Left hindlimb (tissue), 1 donor: Measurements from ENCODE around the gene DUSP14.
"Not testable (repeated sequence)": the region's sequence is repeated elsewhere in the genome, so short reads cannot be mapped to it uniquely, and the experiment has no call there.

Experiments used
- DNase-seq: peaks from one replicate; pipeline ENCODE4 v3.0.0-alpha.2; 2018

DUSP14 gene

GRCh38 chr17:37485938-37486570, 3.6 kb upstream of the DUSP14 start:
- DNase-seq = no peak

- DNase-seq = no peak
Measured at GRCh38 chr17:37488009-37488604, 1.6 kb upstream of the DUSP14 start.

DNA sequence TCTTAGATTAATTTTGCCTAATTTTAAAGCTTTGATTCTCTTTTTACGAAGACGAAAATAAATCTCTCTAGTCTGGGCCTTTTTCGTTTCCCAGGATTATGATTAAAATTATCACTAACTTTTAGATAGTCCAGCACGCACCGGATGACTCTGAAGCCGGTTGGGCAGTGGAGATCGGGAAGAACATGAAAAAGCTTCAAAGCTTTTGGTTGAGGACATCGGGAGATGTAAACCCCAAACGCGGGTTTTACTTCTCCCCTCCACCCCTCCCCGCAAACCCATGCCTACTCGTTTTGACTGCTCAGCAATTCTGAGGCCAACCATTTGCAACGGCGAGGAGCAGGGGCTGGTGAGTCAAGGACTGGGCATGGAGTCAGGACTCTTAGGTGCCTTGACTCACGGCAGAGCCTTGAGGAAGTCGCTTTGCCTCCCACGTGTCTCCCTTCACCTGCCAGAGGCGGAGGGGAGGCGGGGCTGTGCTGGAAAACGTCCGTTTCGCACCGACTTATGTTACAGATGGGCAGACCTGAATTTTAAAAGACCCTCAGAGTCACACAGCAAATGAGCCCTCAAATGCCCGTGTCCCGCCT, 989 bp upstream of the DUSP14 start:
- peak; percentile 59 for DNase-seq

DNA sequence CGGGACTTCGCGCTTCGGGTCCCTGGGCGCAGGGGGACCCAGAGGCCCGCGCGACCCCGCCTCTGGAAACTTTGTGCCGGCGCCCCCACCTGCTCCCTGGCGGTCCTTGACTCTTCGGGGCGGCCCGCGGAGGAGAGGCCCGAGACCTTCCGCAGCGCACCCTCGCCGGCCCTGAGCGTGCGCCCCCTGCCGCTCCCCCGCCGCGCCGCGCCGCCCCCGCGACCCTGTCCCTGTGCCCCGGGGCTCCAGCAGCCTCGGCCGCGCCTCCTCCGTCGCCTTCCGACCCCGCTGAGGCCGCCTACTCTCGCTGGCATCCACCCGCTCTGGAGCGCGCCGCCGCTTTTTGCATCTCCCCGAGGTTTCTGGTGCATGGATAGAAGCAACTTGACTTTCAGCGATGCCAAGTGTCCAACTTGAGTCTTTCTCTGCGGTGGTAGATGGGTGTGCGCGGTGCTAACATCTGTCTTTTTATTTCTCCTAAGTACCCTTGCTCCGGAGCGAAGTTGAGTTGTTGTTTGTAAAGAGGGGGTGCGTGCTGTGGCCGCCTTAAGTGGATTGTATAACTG, 414 bp downstream of the DUSP14 start:
- peak; percentile 82 for DNase-seq

DNA sequence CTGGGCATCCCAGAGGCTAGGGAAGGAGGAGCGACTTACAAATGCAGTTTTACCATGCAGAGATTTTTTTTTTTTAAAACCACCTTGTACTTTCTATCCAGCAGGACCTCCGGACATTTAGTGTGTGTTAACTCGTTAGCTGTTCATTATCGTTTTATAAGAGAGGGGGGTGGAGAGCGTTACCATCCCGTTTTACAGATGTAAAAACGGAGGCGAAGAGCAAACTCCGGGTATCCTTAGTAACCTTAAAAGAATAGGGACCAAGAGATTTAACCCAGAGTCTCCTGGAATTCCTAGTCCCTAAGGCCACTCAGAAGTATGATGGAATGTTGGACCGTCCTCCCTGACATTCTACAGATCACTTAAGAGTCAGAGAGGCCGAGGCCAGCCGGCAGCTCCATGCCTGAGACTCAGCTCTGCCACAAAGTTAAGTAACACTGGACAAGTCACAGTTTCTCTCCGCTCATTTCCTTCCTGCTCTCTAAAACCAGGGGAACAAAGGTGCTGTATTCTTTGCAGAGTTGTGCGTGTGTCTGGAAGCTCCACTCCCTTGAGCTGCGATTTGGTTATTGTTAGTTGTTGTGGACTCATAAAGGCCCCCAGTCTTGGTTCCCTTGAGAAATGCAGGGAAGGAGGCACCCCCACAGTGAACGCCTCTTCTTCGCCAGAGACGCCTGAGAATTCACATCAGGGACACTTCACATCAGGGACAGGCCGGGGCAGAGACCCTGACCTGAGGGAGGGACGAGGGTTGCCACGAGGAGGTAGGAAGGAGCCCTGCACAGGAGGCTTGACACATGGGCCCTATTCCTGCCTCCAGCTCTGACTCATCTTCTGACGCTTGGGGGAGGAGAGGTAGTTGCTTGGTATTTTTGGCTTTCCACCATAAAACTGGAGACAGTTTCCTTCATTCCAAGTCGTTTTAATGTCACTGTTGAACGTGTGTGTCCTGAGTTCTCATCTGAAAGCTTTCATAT, 1.2 kb downstream of the DUSP14 start:
- DNase-seq = peak; percentile 63

DNA sequence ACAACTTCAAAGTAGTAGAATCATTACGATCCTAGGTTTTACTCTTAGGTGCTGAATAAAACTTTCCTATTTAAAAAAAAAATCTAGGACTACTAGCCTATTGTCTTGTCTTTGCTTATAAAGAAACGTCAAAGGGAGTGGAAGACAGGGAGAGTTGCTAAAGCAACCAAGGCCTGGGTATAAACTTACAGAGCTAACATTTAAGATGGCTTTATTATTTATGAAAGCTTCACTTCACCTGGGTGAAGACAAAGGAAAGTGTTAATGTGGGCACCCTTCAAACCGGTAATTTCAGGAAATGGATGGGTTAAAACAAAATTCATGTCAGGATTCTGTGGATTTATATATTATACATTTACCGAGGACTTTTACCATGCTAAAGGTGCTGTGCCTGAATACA, 2.5 kb downstream of the DUSP14 start:
- no peak for DNase-seq

- no peak for DNase-seq
Measured at GRCh38 chr17:37493249-37494027, 3.7 kb downstream of the DUSP14 start.

GRCh38 chr17:37494401-37494831, 4.7 kb downstream of the DUSP14 start:
- no peak for DNase-seq

DNA sequence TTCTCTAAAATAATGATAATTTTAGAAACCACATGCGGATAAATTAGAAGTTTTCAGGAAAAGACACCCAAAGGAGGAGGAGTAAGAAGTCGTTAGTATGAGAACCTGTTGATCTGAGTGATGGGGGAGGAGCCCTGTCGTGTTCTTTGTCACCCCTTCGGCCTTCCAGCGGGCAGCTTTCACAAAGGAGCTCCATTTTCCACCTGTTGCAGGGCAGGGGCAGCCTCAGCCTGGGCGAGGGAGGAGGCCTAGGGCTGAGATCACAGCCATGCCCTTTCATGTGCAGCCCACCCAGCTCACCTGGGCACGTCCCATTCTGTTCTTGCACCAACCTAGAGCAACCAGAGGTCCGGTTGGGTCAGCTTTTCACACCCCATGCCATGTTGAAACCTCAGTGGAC, 5.3 kb downstream of the DUSP14 start:
- DNase-seq = no peak

DNA sequence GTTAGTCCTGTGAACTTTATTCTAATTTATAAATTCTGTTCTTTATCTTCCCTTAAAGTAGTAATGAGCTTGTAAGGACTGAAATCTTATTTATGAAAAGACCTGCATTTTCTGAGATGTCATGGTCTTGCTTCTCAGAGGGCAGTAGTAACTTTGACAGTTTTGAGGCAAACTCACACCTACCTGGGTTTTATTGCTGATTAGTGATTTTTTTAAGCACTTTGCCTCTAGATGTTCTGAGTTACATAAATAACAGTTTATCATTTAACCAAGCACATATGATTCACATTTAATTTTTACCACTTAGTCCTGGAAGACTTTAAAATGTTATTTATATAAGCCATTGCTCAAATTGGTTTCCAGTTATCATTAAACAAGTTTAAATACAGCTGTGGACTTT, 10.7 kb downstream of the DUSP14 start:
- no peak for DNase-seq

GRCh38 chr17:37502009-37502936, 12.6 kb downstream of the DUSP14 start:
- no peak for DNase-seq

DNA sequence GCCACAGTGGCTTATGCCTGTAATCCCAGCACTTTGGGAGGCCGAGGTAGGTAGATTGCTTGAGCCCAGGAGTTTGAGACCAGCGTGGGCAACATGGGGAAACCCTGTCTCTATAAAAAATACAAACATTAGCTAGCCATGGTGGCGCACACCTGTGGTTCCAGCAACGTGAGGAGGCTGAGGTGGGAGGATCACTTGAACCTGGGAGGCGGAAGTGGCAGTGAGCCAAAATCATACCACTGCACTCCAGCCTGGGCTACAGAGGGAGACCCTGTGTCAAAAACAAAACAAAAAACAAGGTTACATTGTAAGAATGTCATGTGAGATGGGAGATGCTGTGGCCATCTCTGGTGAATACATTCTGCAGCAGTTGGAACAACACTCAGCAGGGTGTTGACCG, 13.5 kb downstream of the DUSP14 start:
- no peak for DNase-seq

GRCh38 chr17:37505333-37505732, 15.6 kb downstream of the DUSP14 start:
- no peak for DNase-seq

DNA sequence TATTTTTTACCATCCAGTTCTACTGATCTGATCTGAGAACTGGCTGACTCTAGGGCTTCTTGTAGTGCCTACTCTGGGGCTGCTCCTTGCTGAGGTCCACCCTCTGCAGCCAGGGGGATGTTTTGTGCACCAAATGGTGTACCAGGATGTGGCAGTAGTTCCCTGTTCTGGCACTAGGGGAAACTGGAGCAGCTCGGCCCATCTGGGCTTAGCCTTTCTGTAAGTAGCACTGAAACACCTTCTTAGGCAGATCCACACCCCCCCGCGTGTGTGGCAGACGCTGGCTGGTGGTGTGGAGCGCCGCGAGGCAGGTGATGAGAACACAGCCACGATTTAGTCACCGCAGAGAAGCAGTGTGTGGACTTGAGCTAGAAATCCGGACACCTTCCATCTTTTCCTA, 17.0 kb downstream of the DUSP14 start:
- no peak for DNase-seq

GRCh38 chr17:37507111-37507510, 17.4 kb downstream of the DUSP14 start:
- no peak for DNase-seq

DNA sequence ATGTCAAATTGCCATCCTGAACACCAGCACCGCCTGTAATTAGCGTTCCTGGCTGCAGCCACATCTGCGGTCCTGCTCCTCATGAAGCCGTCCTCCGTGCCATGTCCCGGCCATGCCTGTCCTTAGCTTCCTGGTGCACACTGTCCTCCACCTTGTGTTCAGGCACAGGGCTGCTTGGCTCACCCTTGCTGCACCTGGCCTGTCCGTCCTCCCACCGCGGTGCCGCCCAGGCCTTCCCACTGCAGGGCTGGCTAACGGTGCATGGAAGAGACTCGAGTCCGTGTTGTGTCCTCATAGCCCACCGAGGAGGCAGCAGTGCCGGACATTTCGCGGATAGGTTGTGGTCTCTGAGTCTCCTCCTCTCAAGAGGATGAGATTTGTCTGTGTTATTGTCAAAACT, 20.4 kb downstream of the DUSP14 start:
- no peak for DNase-seq

DNA sequence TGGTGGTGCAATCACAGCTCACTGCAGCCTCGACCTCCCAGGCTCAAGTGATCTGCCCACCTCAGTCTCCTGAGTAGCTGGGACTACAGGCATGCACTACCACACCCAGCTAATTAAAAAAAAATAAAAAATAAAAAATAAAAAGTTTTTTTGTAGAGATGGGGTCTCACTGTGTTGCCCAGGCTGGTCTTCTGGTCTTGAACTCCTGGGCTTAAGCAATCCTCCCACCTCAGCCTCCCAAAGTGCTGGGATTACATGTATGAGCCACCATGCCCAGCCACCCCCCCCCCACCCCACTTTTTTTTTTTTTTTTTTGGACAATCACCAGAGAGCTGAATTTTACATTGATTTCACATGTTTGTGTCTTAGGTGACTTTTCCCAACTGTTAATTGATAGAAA, 22.0 kb downstream of the DUSP14 start:
- not testable (repeated sequence) for DNase-seq

DNA sequence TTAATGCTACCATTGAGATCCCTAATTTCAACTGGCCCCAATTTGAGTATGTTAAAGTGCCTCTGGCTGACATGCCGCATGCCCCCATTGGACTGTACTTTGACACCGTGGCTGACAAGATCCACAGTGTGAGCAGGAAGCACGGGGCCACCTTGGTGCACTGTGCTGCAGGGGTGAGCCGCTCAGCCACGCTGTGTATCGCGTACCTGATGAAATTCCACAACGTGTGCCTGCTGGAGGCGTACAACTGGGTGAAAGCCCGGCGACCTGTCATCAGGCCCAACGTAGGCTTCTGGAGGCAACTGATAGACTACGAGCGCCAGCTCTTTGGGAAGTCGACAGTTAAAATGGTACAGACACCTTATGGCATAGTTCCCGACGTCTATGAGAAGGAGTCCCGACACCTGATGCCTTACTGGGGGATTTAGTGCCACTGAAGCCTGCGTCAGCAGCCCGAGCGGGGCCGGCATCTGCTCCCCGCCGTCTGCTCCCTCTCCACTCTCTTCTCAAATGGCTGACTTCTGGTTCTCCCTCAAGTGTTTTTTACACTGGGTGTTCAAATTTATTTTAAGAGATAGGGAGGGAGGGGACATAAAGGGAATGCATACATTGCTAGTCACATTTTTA, 22.9 kb downstream of the DUSP14 start:
- DNase-seq = no peak

- DNase-seq = no peak
Measured at GRCh38 chr17:37513711-37514110, 24.0 kb downstream of the DUSP14 start.

DNA sequence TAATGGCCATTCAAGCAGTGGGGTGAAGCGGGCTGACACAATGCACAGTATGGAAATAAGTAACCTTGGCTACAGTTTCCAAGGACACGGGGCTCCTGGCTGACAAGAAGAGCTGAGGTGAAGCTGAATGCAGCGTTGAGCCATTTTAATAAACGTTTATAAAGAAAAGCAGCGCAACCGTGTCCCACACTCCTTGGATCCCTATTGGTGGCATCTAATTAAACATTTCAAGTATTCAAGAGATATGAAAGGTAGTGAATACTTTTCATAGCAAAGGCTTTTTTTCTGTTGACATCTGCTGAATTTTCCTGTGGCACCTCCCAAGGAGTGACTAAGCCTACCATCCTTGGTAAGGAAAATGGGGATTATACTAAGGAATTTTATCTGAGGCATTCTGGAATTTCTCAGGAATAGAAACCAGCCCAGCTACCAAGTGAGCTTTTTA, 26.5 kb downstream of the DUSP14 start:
- DNase-seq = no peak

- DNase-seq = no peak
Measured at GRCh38 chr17:37517881-37518280, 28.2 kb downstream of the DUSP14 start.
